Smooth muscle cell (in vitro differentiated cells): ENCODE data around the gene JAML. TPM values are rescaled to one million over a fixed set of nuclear protein-coding genes. Genes with fewer than 3 reads are reported as not detected.

Experiments used
- DNase-seq: peaks from one replicate; lab custom pipeline; 2025; ENCODE audit not compliant: unreplicated experiment; lab: John Stamatoyannopoulos, UW
- H2AFZ ChIP-seq: fragments of 200-600 bp; sonication (generic); 2 replicates; pipeline ENCODE4 v1.6.0; 2016; ENCODE audit warnings: antibody characterized with exemption, low read depth, mild to moderate bottlenecking
- H3F3A ChIP-seq: fragments of 200-600 bp; sonication (generic); 2 replicates; pipeline ENCODE4 v1.6.0; 2017; ENCODE audit warnings: antibody characterized with exemption, low read depth
- H3K27ac ChIP-seq: fragments of 200-600 bp; sonication (generic); 2 replicates; pipeline ENCODE4 v1.5.1; 2016; ENCODE audit warnings: low read depth, mild to moderate bottlenecking
- H3K27me3 ChIP-seq: fragments of 200-600 bp; sonication (generic); 2 replicates; pipeline ENCODE4 v1.6.1; 2016; ENCODE audit warnings: low read depth, mild to moderate bottlenecking
- H3K36me3 ChIP-seq: fragments of 200-600 bp; sonication (generic); 2 replicates; pipeline ENCODE4 v1.5.1; 2016; ENCODE audit warnings: low read depth
- H3K4me1 ChIP-seq: fragments of 200-600 bp; sonication (generic); 2 replicates; pipeline ENCODE4 v1.5.1; 2016; ENCODE audit warnings: low read depth
- H3K4me2 ChIP-seq: fragments of 200-600 bp; sonication (generic); 2 replicates; pipeline ENCODE4 v1.6.0; 2016; ENCODE audit warnings: mild to moderate bottlenecking
- H3K4me3 ChIP-seq: fragments of 200-600 bp; sonication (generic); 2 replicates; pipeline ENCODE4 v1.5.1; 2016; ENCODE audit warnings: mild to moderate bottlenecking
- H3K79me2 ChIP-seq: fragments of 200-600 bp; sonication (generic); 2 replicates; pipeline ENCODE4 v1.6.0; 2016; ENCODE audit warnings: low read depth, mild to moderate bottlenecking
- H3K9ac ChIP-seq: fragments of 200-600 bp; sonication (generic); 2 replicates; pipeline ENCODE4 v1.6.0; 2016; ENCODE audit warnings: low read depth
- H3K9me3 ChIP-seq: fragments of 200-600 bp; sonication (generic); replicated peaks from 2 replicates; pipeline ENCODE4 v1.5.1; 2016; ENCODE audit warnings: low read depth
- H4K20me1 ChIP-seq: fragments of 200-600 bp; sonication (generic); 2 replicates; pipeline ENCODE4 v1.6.0; 2016; ENCODE audit warnings: low read depth
- CTCF ChIP-seq: fragments of 200-600 bp; sonication (generic); IDR thresholded peaks from 2 replicates; pipeline ENCODE4 v1.5.1; 2017; ENCODE audit warnings: borderline replicate concordance, mild to moderate bottlenecking, antibody characterized with exemption; ENCODE audit not compliant: insufficient read depth, poor library complexity, severe bottlenecking
- WGBS: methylation state at CpG from one replicate; pipeline ENCODE4 v1.1.7; 2016; ENCODE audit warnings: low lambda C conversion rate; 5-methylcytosine and 5-hydroxymethylcytosine counted together
- polyA plus RNA-seq: library from polyadenylated mRNA; unstranded; fragments of >200 nt; fragmentation: Nextera tagmentation; extraction: Ambion mirVana; gene quantifications from 2 replicates; pipeline ENCODE4 v1.2.1, GENCODE V29; 2016
- total RNA-seq: library from RNA; depleted of rRNA; stranded (reverse); fragments of >200 nt; gene quantifications from 2 replicates; pipeline ENCODE4 v1.2.3, GENCODE V29; 2014

Gene JAML
- total and polyA plus RNA-seq, 2 experiments from 2014 or later, result not detected

- Histone ChIP-seq H4K20me1 (no peaks in the 10 kb centered on the region), H3K27ac (no peak overlapping the region), H3K79me2 (no peaks in the 10 kb centered on the region), H3K9ac (no peak overlapping the region), H3K4me1 (peaks cover 7% of the 10 kb centered on the region), H3F3A (peaks cover 7% of the 10 kb centered on the region), H3K4me3 (no peak overlapping the region), H2AFZ (no peak overlapping the region), H3K36me3 (no peaks in the 10 kb centered on the region), H3K4me2 (no peak overlapping the region), H3K27me3 (peaks cover 45% of the 10 kb centered on the region), H3K9me3 (no peaks in the 10 kb centered on the region)
- no peak for TF ChIP-seq CTCF
- no peak for DNase-seq
- 31% methylated on average over 8 of the region's 8 CpGs for WGBS
Measured at GRCh38 chr11:118170882-118171268, 53.9 kb downstream of the JAML start.

- H3K4me2 ChIP-seq, result no peak overlapping the region
- H3K4me3 ChIP-seq, result no peak overlapping the region
- H3K79me2 ChIP-seq, result no peaks in the 10 kb centered on the region
- H3K9me3 ChIP-seq, result no peaks in the 10 kb centered on the region
- H3F3A ChIP-seq, result peaks cover under 1% of the 10 kb centered on the region
- no peak for DNase-seq
- H3K36me3 ChIP-seq, result no peaks in the 10 kb centered on the region
- H3K4me1 ChIP-seq, result peaks cover 1% of the 10 kb centered on the region
- no peak for TF ChIP-seq CTCF
- 82% methylated on average over 9 of the region's 9 CpGs for WGBS
- no peaks in the 10 kb centered on the region for H4K20me1 ChIP-seq
- no peak overlapping the region for H2AFZ ChIP-seq
- H3K27ac ChIP-seq, result no peak overlapping the region
- H3K27me3 ChIP-seq, result peaks cover 45% of the 10 kb centered on the region
- no peak overlapping the region for H3K9ac ChIP-seq
Measured at GRCh38 chr11:118170231-118170630, 54.6 kb downstream of the JAML start.

GRCh38 chr11:118169300-118170140, 55.3 kb downstream of the JAML start:
- no peaks in the 10 kb centered on the region for H3K9me3 ChIP-seq
- no peaks in the 10 kb centered on the region for H3K79me2 ChIP-seq
- H3K27me3 ChIP-seq, result peaks cover 53% of the 10 kb centered on the region
- DNase-seq, result no peak
- H3K27ac ChIP-seq, result no peak overlapping the region
- H3K4me2 ChIP-seq, result no peak overlapping the region
- H3K36me3 ChIP-seq, result no peaks in the 10 kb centered on the region
- WGBS, result 80% methylated on average over 7 of the region's 7 CpGs
- TF ChIP-seq CTCF, result no peak
- no peak overlapping the region for H3K4me3 ChIP-seq
- H2AFZ ChIP-seq, result no peak overlapping the region
- H3K9ac ChIP-seq, result no peak overlapping the region
- H4K20me1 ChIP-seq, result no peaks in the 10 kb centered on the region
- H3K4me1 ChIP-seq, result no peaks in the 10 kb centered on the region
- no peaks in the 10 kb centered on the region for H3F3A ChIP-seq

- Histone ChIP-seq H3K4me3 (no peak overlapping the region), H3K27me3 (peaks cover 59% of the 10 kb centered on the region), H4K20me1 (no peaks in the 10 kb centered on the region), H3K36me3 (no peaks in the 10 kb centered on the region), H3K4me2 (no peak overlapping the region), H3K79me2 (no peaks in the 10 kb centered on the region), H3K4me1 (no peaks in the 10 kb centered on the region), H3K9ac (no peak overlapping the region), H3F3A (no peaks in the 10 kb centered on the region), H3K9me3 (no peaks in the 10 kb centered on the region), H3K27ac (no peak overlapping the region), H2AFZ (no peak overlapping the region)
- WGBS, result 76% methylated on average over 3 of the region's 3 CpGs
- no peak for TF ChIP-seq CTCF
- DNase-seq, result no peak
Measured at GRCh38 chr11:118168751-118169150, 56.1 kb downstream of the JAML start.
